Measurements from ENCODE around the gene GPR137C. TPM values are rescaled to one million over a fixed set of nuclear protein-coding genes. Genes with fewer than 3 reads are reported as not detected.

The GPR137C gene
- total and polyA plus RNA-seq, 2 of the 13 experiments (the other 11 are each of a cell fraction or from before 2014, with no cell fraction given) = 0.34 to 0.51 TPM

DNA sequence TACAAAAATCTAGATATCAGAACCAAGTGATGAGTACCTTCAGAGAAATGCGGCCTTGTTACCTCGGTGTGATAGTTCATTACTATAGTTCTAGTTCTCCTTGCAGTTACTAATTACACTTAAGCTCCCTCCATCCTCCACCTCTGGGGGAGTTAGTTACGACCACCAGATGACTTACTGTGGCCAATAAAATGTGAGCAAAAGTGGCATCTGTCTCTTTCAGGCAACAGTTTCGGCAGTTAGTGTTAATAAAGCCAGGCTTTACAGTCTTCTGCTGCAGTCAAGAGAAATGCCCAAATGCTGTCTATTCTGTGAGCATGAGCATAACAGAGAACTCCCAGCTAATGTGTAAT is 6.3 kb upstream of the GPR137C start:
- 91% methylated on average over 4 of the region's 4 CpGs for WGBS (ENCODE audit: low lambda C conversion rate)
- H3K79me2 ChIP-seq (ENCODE audit: insufficient read depth, low read length) = peaks cover 8% of the 10 kb centered on the region
- ChIA-PET CTCF (ENCODE audit: low intra/inter-chr PET ratio, low total read pairs) (no interaction called here), POLR2A (no interaction called here)
- H3K27ac ChIP-seq (ENCODE audit: extremely low read length, insufficient read depth, low read length) = no peak overlapping the region
- H3K36me3 ChIP-seq (replicated peaks in 1 of 2; ENCODE audit: control insufficient read depth in 1 of 2, insufficient read depth in 2 of 2, low read length in 2 of 2) = no peaks in the 10 kb centered on the region
- no peak overlapping the region for H3K9ac ChIP-seq (ENCODE audit: insufficient read depth, low read depth, low read length)
- H4K20me1 ChIP-seq (ENCODE audit: insufficient read depth, low read length) = no peaks in the 10 kb centered on the region
- no peak for TF ChIP-seq SP2 (CRISPR knock-in tag; IDR thresholded peaks at IDR 0.05)
- no peak for TF ChIP-seq ZBTB7A (CRISPR knock-in tag; IDR thresholded peaks at IDR 0.05)
- no peak for TF ChIP-seq U2AF2 (IDR thresholded peaks at IDR 0.05; ENCODE audit: low read depth, low read length)
- no peak for TF ChIP-seq ZNF17 (CRISPR knock-in tag; IDR thresholded peaks at IDR 0.05)
- no peak for TF ChIP-seq ZNF678 (CRISPR knock-in tag; IDR thresholded peaks at IDR 0.05)
- no peak for TF ChIP-seq ZMAT3 (CRISPR knock-in tag; conservative IDR thresholded peaks at IDR 0.05)
- TF ChIP-seq, protein P1, sequence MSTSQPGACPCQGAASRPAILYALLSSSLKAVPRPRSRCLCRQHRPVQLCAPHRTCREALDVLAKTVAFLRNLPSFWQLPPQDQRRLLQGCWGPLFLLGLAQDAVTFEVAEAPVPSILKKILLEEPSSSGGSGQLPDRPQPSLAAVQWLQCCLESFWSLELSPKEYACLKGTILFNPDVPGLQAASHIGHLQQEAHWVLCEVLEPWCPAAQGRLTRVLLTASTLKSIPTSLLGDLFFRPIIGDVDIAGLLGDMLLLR (CRISPR knock-in tag; IDR thresholded peaks at IDR 0.05) = no peak
- no peak for TF ChIP-seq TRIM24 (CRISPR knock-in tag; IDR thresholded peaks at IDR 0.05)
- TF ChIP-seq ZNF724P (CRISPR knock-in tag; IDR thresholded peaks at IDR 0.05; ENCODE audit: borderline replicate concordance) = no peak
- TF ChIP-seq TEAD2 (CRISPR knock-in tag; IDR thresholded peaks at IDR 0.05) = no peak
- no peak for TF ChIP-seq ZKSCAN8 (CRISPR knock-in tag; IDR thresholded peaks at IDR 0.05; ENCODE audit: borderline replicate concordance)
- no peak for TF ChIP-seq TEAD3 (CRISPR knock-in tag; optimal IDR thresholded peaks at IDR 0.05; ENCODE audit: borderline replicate concordance)
- TF ChIP-seq ZNF543 (CRISPR knock-in tag; IDR thresholded peaks at IDR 0.05) = no peak
- TF ChIP-seq GFI1 (CRISPR knock-in tag; IDR thresholded peaks at IDR 0.05; ENCODE audit: borderline replicate concordance) = no peak
- TF ChIP-seq, protein P2, sequence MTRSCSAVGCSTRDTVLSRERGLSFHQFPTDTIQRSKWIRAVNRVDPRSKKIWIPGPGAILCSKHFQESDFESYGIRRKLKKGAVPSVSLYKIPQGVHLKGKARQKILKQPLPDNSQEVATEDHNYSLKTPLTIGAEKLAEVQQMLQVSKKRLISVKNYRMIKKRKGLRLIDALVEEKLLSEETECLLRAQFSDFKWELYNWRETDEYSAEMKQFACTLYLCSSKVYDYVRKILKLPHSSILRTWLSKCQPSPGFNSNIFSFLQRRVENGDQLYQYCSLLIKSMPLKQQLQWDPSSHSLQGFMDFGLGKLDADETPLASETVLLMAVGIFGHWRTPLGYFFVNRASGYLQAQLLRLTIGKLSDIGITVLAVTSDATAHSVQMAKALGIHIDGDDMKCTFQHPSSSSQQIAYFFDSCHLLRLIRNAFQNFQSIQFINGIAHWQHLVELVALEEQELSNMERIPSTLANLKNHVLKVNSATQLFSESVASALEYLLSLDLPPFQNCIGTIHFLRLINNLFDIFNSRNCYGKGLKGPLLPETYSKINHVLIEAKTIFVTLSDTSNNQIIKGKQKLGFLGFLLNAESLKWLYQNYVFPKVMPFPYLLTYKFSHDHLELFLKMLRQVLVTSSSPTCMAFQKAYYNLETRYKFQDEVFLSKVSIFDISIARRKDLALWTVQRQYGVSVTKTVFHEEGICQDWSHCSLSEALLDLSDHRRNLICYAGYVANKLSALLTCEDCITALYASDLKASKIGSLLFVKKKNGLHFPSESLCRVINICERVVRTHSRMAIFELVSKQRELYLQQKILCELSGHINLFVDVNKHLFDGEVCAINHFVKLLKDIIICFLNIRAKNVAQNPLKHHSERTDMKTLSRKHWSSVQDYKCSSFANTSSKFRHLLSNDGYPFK (CRISPR knock-in tag; IDR thresholded peaks at IDR 0.05; ENCODE audit: borderline replicate concordance) = no peak
- no peak for TF ChIP-seq NFKB2 (CRISPR knock-in tag; IDR thresholded peaks at IDR 0.05; ENCODE audit: borderline replicate concordance)
- no peak for TF ChIP-seq AHR (CRISPR knock-in tag; IDR thresholded peaks at IDR 0.05)
- DNase-seq (ENCODE audit: low spot score) (no peak), ATAC-seq (no peak), FAIRE-seq (no peak)
- in situ Hi-C loops (cut with HindIII; ENCODE audit: extremely low pct_ligation_motif_present, low pct_unique_long_range_greater_than_20kb) (no loop called here), intact Hi-C loops (cut with micrococcal nuclease; ENCODE audit: unreplicated experiment) (no loop called here)
- H3K27me3 ChIP-seq (ENCODE audit: control insufficient read depth in 1 of 2, insufficient read depth in 2 of 2, low read length in 2 of 2) = no peaks in the 10 kb centered on the region
- peaks cover 24% of the 10 kb centered on the region for H3K4me1 ChIP-seq (ENCODE audit: insufficient read depth, low read length)
- H2AFZ ChIP-seq (ENCODE audit: low read length) = no peak overlapping the region
- H3K9me3 ChIP-seq (ENCODE audit: low read length) = no peaks in the 10 kb centered on the region
- no peak overlapping the region for H3K4me3 ChIP-seq (replicated peaks in 1 of 3; ENCODE audit: insufficient read depth in 1 of 3, low read depth in 2 of 3, low read length in 3 of 3)
- no TSS peak for BruUV-seq (replicated peaks)
- no peak overlapping the region for H3K4me2 ChIP-seq (ENCODE audit: low read depth, low read length)

Data from HepG2 (cell line).